ENCODE results near the gene ASTN2. TPM values are rescaled to one million over a fixed set of nuclear protein-coding genes. Genes with fewer than 3 reads are reported as not detected.

ASTN2 gene
- total RNA-seq, 2 experiments from 2014 or later, result 1.7 to 4.2 TPM

- Histone ChIP-seq H3K9me2 (ENCODE audit: insufficient read depth, low read length) (no peaks in the 10 kb centered on the region), H2AFZ (ENCODE audit: low read length) (no peak overlapping the region), H3K4me2 (ENCODE audit: low read length) (no peak overlapping the region), H3K79me2 (ENCODE audit: insufficient read depth, low read depth, low read length) (no peaks in the 10 kb centered on the region), H3K9me3 (ENCODE audit: low read length) (no peaks in the 10 kb centered on the region), H3K4me1 (ENCODE audit: insufficient read depth, low read length, poor library complexity, severe bottlenecking) (no peaks in the 10 kb centered on the region), H3K36me3 (ENCODE audit: insufficient read depth, low read length) (no peaks in the 10 kb centered on the region), H4K20me1 (ENCODE audit: insufficient read depth, low read length) (no peaks in the 10 kb centered on the region), H3K27ac (ENCODE audit: low read depth, low read length, poor library complexity, severe bottlenecking) (no peak overlapping the region), H3K4me3 (ENCODE audit: low read depth, low read length, poor library complexity, severe bottlenecking) (no peak overlapping the region)
- ChIA-PET CTCF (ENCODE audit: unreplicated experiment) (no interaction called here), POLR2A (no interaction called here)
- TF ChIP-seq EZH2phosphoT487 (IDR thresholded peaks at IDR 0.05; ENCODE audit: borderline replicate concordance, low read depth, low read length), result no peak
- TF ChIP-seq, protein P1, sequence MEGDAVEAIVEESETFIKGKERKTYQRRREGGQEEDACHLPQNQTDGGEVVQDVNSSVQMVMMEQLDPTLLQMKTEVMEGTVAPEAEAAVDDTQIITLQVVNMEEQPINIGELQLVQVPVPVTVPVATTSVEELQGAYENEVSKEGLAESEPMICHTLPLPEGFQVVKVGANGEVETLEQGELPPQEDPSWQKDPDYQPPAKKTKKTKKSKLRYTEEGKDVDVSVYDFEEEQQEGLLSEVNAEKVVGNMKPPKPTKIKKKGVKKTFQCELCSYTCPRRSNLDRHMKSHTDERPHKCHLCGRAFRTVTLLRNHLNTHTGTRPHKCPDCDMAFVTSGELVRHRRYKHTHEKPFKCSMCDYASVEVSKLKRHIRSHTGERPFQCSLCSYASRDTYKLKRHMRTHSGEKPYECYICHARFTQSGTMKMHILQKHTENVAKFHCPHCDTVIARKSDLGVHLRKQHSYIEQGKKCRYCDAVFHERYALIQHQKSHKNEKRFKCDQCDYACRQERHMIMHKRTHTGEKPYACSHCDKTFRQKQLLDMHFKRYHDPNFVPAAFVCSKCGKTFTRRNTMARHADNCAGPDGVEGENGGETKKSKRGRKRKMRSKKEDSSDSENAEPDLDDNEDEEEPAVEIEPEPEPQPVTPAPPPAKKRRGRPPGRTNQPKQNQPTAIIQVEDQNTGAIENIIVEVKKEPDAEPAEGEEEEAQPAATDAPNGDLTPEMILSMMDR (conservative IDR thresholded peaks at IDR 0.05; ENCODE audit: low read length), result no peak
- no TSS peak for BruUV-seq (replicated peaks)
- intact Hi-C loops (cut with micrococcal nuclease; ENCODE audit: unreplicated experiment), result no loop called here
- DNase-seq (ENCODE audit: low spot score), result no peak
These were observed 472.2 kb downstream of the ASTN2 start for GRCh38 chr9:116942593-116943061.

DNA sequence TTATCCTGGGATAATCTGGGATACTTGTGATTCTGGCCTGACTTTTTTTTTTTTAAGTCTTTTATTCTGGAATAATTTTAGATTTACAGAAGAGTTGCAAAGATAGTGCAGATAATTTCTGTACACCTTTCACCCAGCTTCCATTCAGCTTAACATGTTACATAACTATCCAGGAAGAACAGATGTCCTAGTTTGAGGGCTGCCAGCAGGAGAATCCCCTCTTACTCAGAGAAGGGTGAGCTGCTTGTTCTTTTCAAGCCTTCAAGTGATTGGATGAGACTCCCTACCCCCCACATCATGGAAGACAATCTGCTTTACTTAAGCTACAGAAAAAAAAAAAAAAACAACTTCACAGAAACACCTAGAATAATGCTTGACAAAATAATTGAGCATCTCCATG, 473.6 kb downstream of the ASTN2 start:
- Histone ChIP-seq H3K4me2 (ENCODE audit: low read length) (no peak overlapping the region), H3K9me3 (ENCODE audit: low read length) (no peaks in the 10 kb centered on the region), H3K4me1 (ENCODE audit: insufficient read depth, low read length, poor library complexity, severe bottlenecking) (no peaks in the 10 kb centered on the region), H3K79me2 (ENCODE audit: insufficient read depth, low read depth, low read length) (no peaks in the 10 kb centered on the region), H3K27ac (ENCODE audit: low read depth, low read length, poor library complexity, severe bottlenecking) (no peak overlapping the region), H3K4me3 (ENCODE audit: low read depth, low read length, poor library complexity, severe bottlenecking) (no peak overlapping the region), H3K9me2 (ENCODE audit: insufficient read depth, low read length) (no peaks in the 10 kb centered on the region), H4K20me1 (ENCODE audit: insufficient read depth, low read length) (no peaks in the 10 kb centered on the region), H2AFZ (ENCODE audit: low read length) (no peak overlapping the region), H3K36me3 (ENCODE audit: insufficient read depth, low read length) (no peaks in the 10 kb centered on the region)
- intact Hi-C loops (cut with micrococcal nuclease; ENCODE audit: unreplicated experiment), result no loop called here
- DNase-seq (ENCODE audit: low spot score), result no peak
- POLR2A ChIA-PET, result interaction anchor here (0.6 kb wide), 3 partner anchors 17 to 1054 kb away, joined by 3 read pairs; no protein-coding TSS in a partner anchor
- BruUV-seq (replicated peaks), result no TSS peak
- TF ChIP-seq, protein P1 (conservative IDR thresholded peaks at IDR 0.05; ENCODE audit: low read length), result no peak
- no peak for TF ChIP-seq EZH2phosphoT487 (IDR thresholded peaks at IDR 0.05; ENCODE audit: borderline replicate concordance, low read depth, low read length)
- CTCF ChIA-PET (ENCODE audit: unreplicated experiment), result no interaction called here

GRCh38 chr9:116940614-116941215, 474.1 kb downstream of the ASTN2 start:
- Histone ChIP-seq H3K4me1 (ENCODE audit: insufficient read depth, low read length, poor library complexity, severe bottlenecking) (no peaks in the 10 kb centered on the region), H3K9me2 (ENCODE audit: insufficient read depth, low read length) (no peaks in the 10 kb centered on the region), H3K4me2 (ENCODE audit: low read length) (no peak overlapping the region), H4K20me1 (ENCODE audit: insufficient read depth, low read length) (no peaks in the 10 kb centered on the region), H3K36me3 (ENCODE audit: insufficient read depth, low read length) (no peaks in the 10 kb centered on the region), H3K4me3 (ENCODE audit: low read depth, low read length, poor library complexity, severe bottlenecking) (no peak overlapping the region), H3K9me3 (ENCODE audit: low read length) (no peaks in the 10 kb centered on the region), H3K27ac (ENCODE audit: low read depth, low read length, poor library complexity, severe bottlenecking) (no peak overlapping the region), H3K79me2 (ENCODE audit: insufficient read depth, low read depth, low read length) (no peaks in the 10 kb centered on the region), H2AFZ (ENCODE audit: low read length) (no peak overlapping the region)
- ChIA-PET CTCF (ENCODE audit: unreplicated experiment) (no interaction called here), POLR2A (interaction anchor here (0.6 kb wide), 1 partner anchor 73 kb away, joined by 3 read pairs; no protein-coding TSS in a partner anchor)
- intact Hi-C loops (cut with micrococcal nuclease; ENCODE audit: unreplicated experiment), result no loop called here
- BruUV-seq (replicated peaks), result no TSS peak
- DNase-seq (ENCODE audit: low spot score), result no peak
- no peak for TF ChIP-seq EZH2phosphoT487 (IDR thresholded peaks at IDR 0.05; ENCODE audit: borderline replicate concordance, low read depth, low read length)
- TF ChIP-seq, protein P1 (conservative IDR thresholded peaks at IDR 0.05; ENCODE audit: low read length), result no peak
